ENCODE measurements around the gene SLX9. TPM values are rescaled to one million over a fixed set of nuclear protein-coding genes. Genes with fewer than 3 reads are reported as not detected.

SLX9 gene
- polyA plus RNA-seq, 1 donor from 2014 or later, result 15.4 TPM

- Histone ChIP-seq H4K20me1 (ENCODE audit: insufficient read depth) (no peaks in the 10 kb centered on the region), H3K79me2 (replicated peaks; ENCODE audit: insufficient read depth, low read length) (no peaks in the 10 kb centered on the region), H3K9me3 (ENCODE audit: low read length) (peaks cover 5% of the 10 kb centered on the region), H3K36me3 (ENCODE audit: insufficient read depth, low read length) (no peaks in the 10 kb centered on the region), H3K9me2 (ENCODE audit: insufficient read depth, low read length) (no peaks in the 10 kb centered on the region), H3F3A (ENCODE audit: insufficient read depth, low read length, poor library complexity, severe bottlenecking) (no peaks in the 10 kb centered on the region), H3K27me3 (ENCODE audit: insufficient read depth, low read depth, low read length) (peaks cover 93% of the 10 kb centered on the region), H3K4me2 (ENCODE audit: low read length) (no peak overlapping the region), H2AFZ (ENCODE audit: low read depth, low read length) (no peak overlapping the region), H3K4me3 (ENCODE audit: low read length) (no peak overlapping the region), H3K9ac (ENCODE audit: low read length) (no peak overlapping the region), H3K27ac (ENCODE audit: low read length) (no peak overlapping the region)
- TF ChIP-seq REST (IDR thresholded peaks at IDR 0.05; ENCODE audit: borderline replicate concordance) (no peak), RAD21 (conservative IDR thresholded peaks at IDR 0.05) (no peak), MXI1 (conservative IDR thresholded peaks at IDR 0.05; ENCODE audit: poor library complexity, severe bottlenecking) (no peak), CTCF (IDR thresholded peaks at IDR 0.05; ENCODE audit: poor library complexity, severe bottlenecking) (no peak), SMC3 (conservative IDR thresholded peaks at IDR 0.05; ENCODE audit: poor library complexity) (no peak), EZH2 (IDR thresholded peaks at IDR 0.05; ENCODE audit: borderline replicate concordance, insufficient read depth, low read length, poor library complexity, severe bottlenecking) (no peak), POLR2AphosphoS5 (IDR thresholded peaks at IDR 0.05) (no peak), TAF1 (IDR thresholded peaks at IDR 0.05; ENCODE audit: low read depth) (no peak), EP300 (conservative IDR thresholded peaks at IDR 0.05; ENCODE audit: poor library complexity, severe bottlenecking) (no peak)
Observed at GRCh38 chr21:44926331-44927101, 13.3 kb upstream of the SLX9 start.

GRCh38 chr21:44927259-44927586 is 12.6 kb upstream of the SLX9 start:
- no peak for TF ChIP-seq RAD21 (conservative IDR thresholded peaks at IDR 0.05)
- TF ChIP-seq MXI1 (conservative IDR thresholded peaks at IDR 0.05; ENCODE audit: poor library complexity, severe bottlenecking), result no peak
- TF ChIP-seq CTCF (IDR thresholded peaks at IDR 0.05; ENCODE audit: poor library complexity, severe bottlenecking), result no peak
- TF ChIP-seq SMC3 (conservative IDR thresholded peaks at IDR 0.05; ENCODE audit: poor library complexity), result no peak
- no peak for TF ChIP-seq POLR2AphosphoS5 (IDR thresholded peaks at IDR 0.05)
- TF ChIP-seq TAF1 (IDR thresholded peaks at IDR 0.05; ENCODE audit: low read depth), result no peak
- no peak for TF ChIP-seq EP300 (conservative IDR thresholded peaks at IDR 0.05; ENCODE audit: poor library complexity, severe bottlenecking)
- TF ChIP-seq EZH2 (IDR thresholded peaks at IDR 0.05; ENCODE audit: borderline replicate concordance, insufficient read depth, low read length, poor library complexity, severe bottlenecking), result no peak
- TF ChIP-seq REST (IDR thresholded peaks at IDR 0.05; ENCODE audit: borderline replicate concordance), result no peak
- Histone ChIP-seq H3K27me3 (ENCODE audit: insufficient read depth, low read depth, low read length) (peaks cover 93% of the 10 kb centered on the region), H3K9me3 (ENCODE audit: low read length) (peaks cover 5% of the 10 kb centered on the region), H3K4me3 (ENCODE audit: low read length) (no peak overlapping the region), H3K79me2 (replicated peaks; ENCODE audit: insufficient read depth, low read length) (no peaks in the 10 kb centered on the region), H3K4me2 (ENCODE audit: low read length) (no peak overlapping the region), H4K20me1 (ENCODE audit: insufficient read depth) (no peaks in the 10 kb centered on the region), H3K9me2 (ENCODE audit: insufficient read depth, low read length) (no peaks in the 10 kb centered on the region), H3K36me3 (ENCODE audit: insufficient read depth, low read length) (no peaks in the 10 kb centered on the region), H2AFZ (ENCODE audit: low read depth, low read length) (no peak overlapping the region), H3K27ac (ENCODE audit: low read length) (no peak overlapping the region), H3K9ac (ENCODE audit: low read length) (no peak overlapping the region), H3F3A (ENCODE audit: insufficient read depth, low read length, poor library complexity, severe bottlenecking) (no peaks in the 10 kb centered on the region)
